GM12878 (cell line): ENCODE data around the gene PLEKHO1. TPM values are rescaled to one million over a fixed set of nuclear protein-coding genes. Genes with fewer than 3 reads are reported as not detected.

ENCODE experiments used
- ATAC-seq: fragments of 200-7000 bp; cut with Tn5 transposase; 3 replicates; pipeline ENCODE4 v1.9.1; 2020; ENCODE audit warnings: mild to moderate bottlenecking, moderate library complexity
- BruUV-seq: library from RNA; stranded (reverse); fragments of 400-500 nt; replicated peaks from 2 replicates; lab custom pipeline; 2021; lab: Mats Ljungman, UMichigan
- CTCF ChIA-PET: fragments of 300-600 bp; sonication (Branson Sonifier 250); formaldehyde crosslinking; extraction: SDS; loops from one replicate; lab custom pipeline; 2021; ENCODE audit warnings: inconsistent platforms; lab: Yijun Ruan, JAX
- POLR2A ChIA-PET: fragments of 350-600 bp; formaldehyde crosslinking; extraction: SDS; loops from one replicate; lab custom pipeline; 2021; ENCODE audit warnings: inconsistent platforms; lab: Charles Lee
- RAD21 ChIA-PET: fragments of 300-600 bp; sonication (Branson Sonifier 250); formaldehyde crosslinking; loops from one replicate; lab custom pipeline; 2023; ENCODE audit warnings: antibody characterized with exemption; ENCODE audit not compliant: unreplicated experiment; lab: Charles Lee
- SMC1A ChIA-PET: fragments of 300-600 bp; sonication (Branson Sonifier 250); formaldehyde crosslinking; loops from one replicate; lab custom pipeline; 2023; ENCODE audit not compliant: unreplicated experiment, uncharacterized antibody; lab: Charles Lee
- DNase-seq: peaks from one replicate; pipeline ENCODE4 v3.0.0-alpha.2; 2011; ENCODE audit warnings: low read depth, low spot score
- FAIRE-seq: peaks from 3 replicates; lab custom pipeline; 2011; peaks lifted over from hg19 to GRCh38; lab: Jason Lieb, UNC
- H2AFZ ChIP-seq: 2 replicates; pipeline ENCODE4 v1.6.0; 2011; ENCODE audit warnings: low read depth, low read length, control low read depth; ENCODE audit not compliant: control insufficient read depth
- H3K27ac ChIP-seq: 2 replicates; pipeline ENCODE4 v1.5.1; 2011; ENCODE audit warnings: control low read depth; ENCODE audit not compliant: control insufficient read depth, insufficient read depth
- H3K27me3 ChIP-seq, 2 experiments: replicated peaks in 1 of 2; 2 replicates each; pipeline versions ENCODE4 v1.6.0 to v1.6.1; 2011; ENCODE audit warnings: low read length in 1 of 2; ENCODE audit not compliant: control insufficient read depth in 2 of 2, insufficient read depth in 2 of 2
- H3K36me3 ChIP-seq, 2 experiments: 2 replicates each; pipeline ENCODE4 v1.5.1; 2011; ENCODE audit warnings: low read length in 1 of 2; ENCODE audit not compliant: control insufficient read depth in 2 of 2, insufficient read depth in 2 of 2
- H3K4me1 ChIP-seq: 2 replicates; pipeline ENCODE4 v1.6.1; 2011; ENCODE audit warnings: mild to moderate bottlenecking, low read length, moderate library complexity, mixed read lengths; ENCODE audit not compliant: control insufficient read depth, insufficient read depth
- H3K4me2 ChIP-seq: 2 replicates; pipeline ENCODE4 v1.6.0; 2011; ENCODE audit warnings: control low read depth; ENCODE audit not compliant: control insufficient read depth, insufficient read depth
- H3K4me3 ChIP-seq: fragments of 200-600 bp; sonication (generic); 2 replicates; pipeline ENCODE4 v1.5.1; 2016
- H3K79me2 ChIP-seq: 2 replicates; pipeline ENCODE4 v1.6.0; 2011; ENCODE audit warnings: low read length; ENCODE audit not compliant: control insufficient read depth, insufficient read depth
- H3K9ac ChIP-seq: 2 replicates; pipeline ENCODE4 v1.8.0; 2011; ENCODE audit warnings: low read length, control low read depth, mixed read lengths; ENCODE audit not compliant: control insufficient read depth, insufficient read depth
- H3K9me3 ChIP-seq: replicated peaks from 3 replicates; pipeline ENCODE4 v1.5.1; 2011; ENCODE audit warnings: mild to moderate bottlenecking, low read length; ENCODE audit not compliant: control insufficient read depth, insufficient read depth
- H4K20me1 ChIP-seq: 2 replicates; pipeline ENCODE4 v1.6.0; 2011; ENCODE audit not compliant: control insufficient read depth, insufficient read depth
- ETV6 ChIP-seq, 2 experiments: fragments of 450-650 bp in 1 of 2; IDR thresholded peaks in 1 of 2; conservative IDR thresholded peaks in 1 of 2; 2 replicates each; pipeline ENCODE4 v1.6.1; 2014; ENCODE audit warnings: antibody characterized with exemption in 1 of 2, borderline replicate concordance in 1 of 2, low read depth in 1 of 2, mild to moderate bottlenecking in 1 of 2, moderate library complexity in 1 of 2
- EZH2 ChIP-seq: IDR thresholded peaks from 2 replicates; pipeline ENCODE4 v1.6.1; 2012; ENCODE audit warnings: low read depth, mild to moderate bottlenecking, control low read depth, inconsistent platforms, low read length, borderline replicate concordance; ENCODE audit not compliant: control insufficient read depth
- IKZF2 ChIP-seq, 2 experiments: fragments of 450-650 bp; IDR thresholded peaks; 2 replicates each; pipeline ENCODE4 v1.6.1; 2017; ENCODE audit warnings: mild to moderate bottlenecking in 2 of 2, moderate library complexity in 2 of 2
- MEF2A ChIP-seq: IDR thresholded peaks from 2 replicates; pipeline ENCODE4 v1.6.1; 2011; ENCODE audit warnings: low read depth, mild to moderate bottlenecking, low read length, moderate library complexity; ENCODE audit not compliant: insufficient read depth
- MEF2B ChIP-seq: fragments of 450-650 bp; IDR thresholded peaks from 2 replicates; pipeline ENCODE4 v1.6.1; 2018; ENCODE audit warnings: mild to moderate bottlenecking, moderate library complexity; ENCODE audit not compliant: partially characterized antibody, poor library complexity, severe bottlenecking
- MTA2 ChIP-seq: fragments of 450-650 bp; IDR thresholded peaks from 2 replicates; pipeline ENCODE4 v1.6.1; 2016; ENCODE audit warnings: low read depth, mild to moderate bottlenecking, moderate library complexity
- NFIC ChIP-seq: IDR thresholded peaks from 2 replicates; pipeline ENCODE4 v1.6.1; 2012; ENCODE audit warnings: low read depth, mild to moderate bottlenecking, inconsistent platforms, low read length, moderate library complexity
- RFX5 ChIP-seq: IDR thresholded peaks from 2 replicates; pipeline ENCODE4 v1.6.1; 2011; ENCODE audit warnings: low read depth, low read length, improper control_type of control experiment
- ZBED1 ChIP-seq: IDR thresholded peaks from 2 replicates; pipeline ENCODE4 v1.6.1; 2016; ENCODE audit warnings: borderline replicate concordance
- ZSCAN29 ChIP-seq: fragments of 450-650 bp; IDR thresholded peaks from 2 replicates; pipeline ENCODE4 v1.6.1; 2017; ENCODE audit warnings: mild to moderate bottlenecking, moderate library complexity
- WGBS: methylation state at CpG from one replicate; pipeline ENCODE4 v1.1.6; 2016; ENCODE audit warnings: low lambda C conversion rate; ENCODE audit not compliant: insufficient replicate concordance, insufficient coverage; ENCODE audit errors: missing lambda C conversion rate; 5-methylcytosine and 5-hydroxymethylcytosine counted together
- in situ Hi-C: fragments of 300-500 bp; cut with MboI; formaldehyde crosslinking; loops from 9 replicates; pipeline ENCODE4 v1.14.3; 2018; ENCODE audit warnings: mixed read lengths
- intact Hi-C: fragments of 100-400 bp; cut with micrococcal nuclease; formaldehyde crosslinking; loops from one replicate; pipeline ENCODE4 v1.14.2; 2022; ENCODE audit not compliant: unreplicated experiment
- polyA plus RNA-seq, 11 experiments: library from polyadenylated mRNA; depleted of rRNA in 4 of 11; unstranded in 6 of 11; stranded (reverse) in 5 of 11; fragments of >200 nt; fragmentation: Nextera tagmentation in 4 of 11; fragmentation: Illumina TruSeq in 1 of 11; extraction: Ambion mirVana in 4 of 11; extraction: Trizol in 1 of 11; gene quantifications; 1 replicate in 1 of 11; 2 replicates in 10 of 11; pipeline versions ENCODE4 v1.2.1 to v1.2.3, GENCODE V29; 2011 to 2016; ENCODE audit warnings: inconsistent platforms in 2 of 11, missing spikeins in 2 of 11, low read depth in 1 of 11
- total RNA-seq, 4 experiments: library from RNA; depleted of rRNA in 3 of 4; stranded (reverse); fragments of >200 nt in 3 of 4; fragmentation: Illumina TruSeq in 1 of 4; extraction: Trizol in 1 of 4; gene quantifications; 2 replicates each; pipeline versions ENCODE4 v1.2.1 to v1.2.3, GENCODE V29; 2013 to 2021
- TF ChIP-seq, protein P1 (sequence below): IDR thresholded peaks from 2 replicates; pipeline ENCODE4 v1.6.1; 2012; ENCODE audit warnings: low read depth, low read length, improper control_type of control experiment
- TF ChIP-seq, protein P2 (sequence below): fragments of 450-650 bp; IDR thresholded peaks from 2 replicates; pipeline ENCODE4 v1.6.1; 2017; ENCODE audit warnings: mild to moderate bottlenecking, moderate library complexity

Gene PLEKHO1
- total and polyA plus RNA-seq, 10 of the 15 experiments (the other 5 are each of a cell fraction or from before 2014, with no cell fraction given), result 5.3 to 184 (median 88.8) TPM

- TF ChIP-seq EZH2 (no peak), ETV6 (conservative IDR thresholded peaks at IDR 0.05 in 1 of 2, IDR thresholded peaks at IDR 0.05 in 1 of 2; ENCODE audit: borderline replicate concordance in 1 of 2, low read depth in 1 of 2) (no peak), RFX5 (no peak), IKZF2 (IDR thresholded peaks at IDR 0.05) (no peak), ZBED1 (no peak), MEF2B (no peak), ZSCAN29 (no peak)
- ChIA-PET RAD21 (no interaction called here), POLR2A (interaction anchor here (0.6 kb wide), 1 partner anchor 14 kb away, joined by 3 read pairs; no protein-coding TSS in a partner anchor), CTCF (interaction anchor here (0.6 to 1.3 kb wide), 3 partner anchors 44 to 104 kb away, joined by 3 to 5 read pairs (median 3); no protein-coding TSS in a partner anchor), SMC1A (no interaction called here)
- H3K4me1 ChIP-seq, result peaks cover 8% of the 10 kb centered on the region; the same call in 1 of the 2 replicates
- in situ Hi-C loops, result no loop called here
- no TSS peak for BruUV-seq
- no peak overlapping the region for H3K27ac ChIP-seq
- H3K27me3 ChIP-seq, result no peaks in the 10 kb centered on the region
- no peak; the same call in 2 of the 3 replicates for ATAC-seq
- no peak for DNase-seq
- no peak for FAIRE-seq
- no peaks in the 10 kb centered on the region for H3K36me3 ChIP-seq
- no peaks in the 10 kb centered on the region for H3K9me3 ChIP-seq
- no peak overlapping the region for H3K4me3 ChIP-seq
- intact Hi-C loops, result no loop called here
- H2AFZ ChIP-seq, result no peak overlapping the region
- 38% methylated on average over 5 of the region's 5 CpGs for WGBS
- no peak overlapping the region for H3K4me2 ChIP-seq
- H4K20me1 ChIP-seq, result no peaks in the 10 kb centered on the region
- H3K79me2 ChIP-seq, result no peaks in the 10 kb centered on the region
- no peak overlapping the region for H3K9ac ChIP-seq
Measured at GRCh38 chr1:150138044-150138443, 11.7 kb upstream of the PLEKHO1 start.

DNA sequence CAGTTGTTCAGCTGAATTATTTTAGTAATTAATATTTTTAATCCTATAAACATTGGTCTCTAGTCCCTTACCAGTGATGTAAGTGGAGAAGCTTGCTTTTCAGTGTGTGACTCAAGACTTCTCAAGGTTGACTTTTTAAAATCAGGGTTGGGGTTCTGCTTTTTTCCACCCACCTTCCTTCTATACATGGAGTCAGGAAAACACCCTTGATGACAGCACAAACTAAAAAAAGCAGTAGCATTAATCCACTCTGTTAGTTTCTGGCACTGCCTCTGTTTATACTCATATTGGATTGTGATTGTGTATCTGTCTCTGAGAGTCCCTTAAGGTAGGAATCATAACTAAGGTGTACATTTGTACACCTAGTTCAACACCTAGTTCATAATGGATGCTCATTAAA is 8.3 kb upstream of the PLEKHO1 start:
- ATAC-seq (peak; percentile 31; the same call in 2 of the 3 replicates), FAIRE-seq (no peak), DNase-seq (no peak)
- ChIA-PET RAD21 (interaction anchor here (0.8 to 1.1 kb wide), 4 partner anchors 17 to 68 kb away, joined by 3 to 5 read pairs (median 4); no protein-coding TSS in a partner anchor), SMC1A (interaction anchor here (1.0 to 2.0 kb wide), 8 partner anchors 9 to 51 kb away, joined by 3 to 6 read pairs (median 4); no protein-coding TSS in a partner anchor), POLR2A (interaction anchor here (0.8 to 1.0 kb wide), 4 partner anchors 8 to 66 kb away, joined by 3 to 4 read pairs (median 3); partner anchors contain the start of gene PLEKHO1), CTCF (interaction anchor here (0.7 to 2.4 kb wide), 11 partner anchors 9 to 115 kb away, joined by 3 to 10 read pairs (median 3); no protein-coding TSS in a partner anchor)
- Histone ChIP-seq H3K9ac (no peak overlapping the region), H3K4me1 (peaks cover 12% of the 10 kb centered on the region), H3K36me3 (no peaks in the 10 kb centered on the region), H3K9me3 (no peaks in the 10 kb centered on the region), H3K4me3 (no peak overlapping the region), H3K4me2 (no peak overlapping the region), H3K27me3 (no peaks in the 10 kb centered on the region), H4K20me1 (no peaks in the 10 kb centered on the region), H2AFZ (no peak overlapping the region), H3K79me2 (no peaks in the 10 kb centered on the region), H3K27ac (peak overlapping the region; percentile 1; the same call in 1 of the 2 replicates)
- intact Hi-C loops (no loop called here), in situ Hi-C loops (no loop called here)
- BruUV-seq, result no TSS peak
- TF ChIP-seq MEF2A (peak; percentile 71; the same call in 1 of the 2 replicates), MTA2 (no peak), NFIC (peak; percentile 41; the same call in 1 of the 2 replicates)
- TF ChIP-seq, protein P1, sequence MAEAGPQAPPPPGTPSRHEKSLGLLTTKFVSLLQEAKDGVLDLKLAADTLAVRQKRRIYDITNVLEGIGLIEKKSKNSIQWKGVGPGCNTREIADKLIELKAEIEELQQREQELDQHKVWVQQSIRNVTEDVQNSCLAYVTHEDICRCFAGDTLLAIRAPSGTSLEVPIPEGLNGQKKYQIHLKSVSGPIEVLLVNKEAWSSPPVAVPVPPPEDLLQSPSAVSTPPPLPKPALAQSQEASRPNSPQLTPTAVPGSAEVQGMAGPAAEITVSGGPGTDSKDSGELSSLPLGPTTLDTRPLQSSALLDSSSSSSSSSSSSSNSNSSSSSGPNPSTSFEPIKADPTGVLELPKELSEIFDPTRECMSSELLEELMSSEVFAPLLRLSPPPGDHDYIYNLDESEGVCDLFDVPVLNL, result no peak
- TF ChIP-seq, protein P2, sequence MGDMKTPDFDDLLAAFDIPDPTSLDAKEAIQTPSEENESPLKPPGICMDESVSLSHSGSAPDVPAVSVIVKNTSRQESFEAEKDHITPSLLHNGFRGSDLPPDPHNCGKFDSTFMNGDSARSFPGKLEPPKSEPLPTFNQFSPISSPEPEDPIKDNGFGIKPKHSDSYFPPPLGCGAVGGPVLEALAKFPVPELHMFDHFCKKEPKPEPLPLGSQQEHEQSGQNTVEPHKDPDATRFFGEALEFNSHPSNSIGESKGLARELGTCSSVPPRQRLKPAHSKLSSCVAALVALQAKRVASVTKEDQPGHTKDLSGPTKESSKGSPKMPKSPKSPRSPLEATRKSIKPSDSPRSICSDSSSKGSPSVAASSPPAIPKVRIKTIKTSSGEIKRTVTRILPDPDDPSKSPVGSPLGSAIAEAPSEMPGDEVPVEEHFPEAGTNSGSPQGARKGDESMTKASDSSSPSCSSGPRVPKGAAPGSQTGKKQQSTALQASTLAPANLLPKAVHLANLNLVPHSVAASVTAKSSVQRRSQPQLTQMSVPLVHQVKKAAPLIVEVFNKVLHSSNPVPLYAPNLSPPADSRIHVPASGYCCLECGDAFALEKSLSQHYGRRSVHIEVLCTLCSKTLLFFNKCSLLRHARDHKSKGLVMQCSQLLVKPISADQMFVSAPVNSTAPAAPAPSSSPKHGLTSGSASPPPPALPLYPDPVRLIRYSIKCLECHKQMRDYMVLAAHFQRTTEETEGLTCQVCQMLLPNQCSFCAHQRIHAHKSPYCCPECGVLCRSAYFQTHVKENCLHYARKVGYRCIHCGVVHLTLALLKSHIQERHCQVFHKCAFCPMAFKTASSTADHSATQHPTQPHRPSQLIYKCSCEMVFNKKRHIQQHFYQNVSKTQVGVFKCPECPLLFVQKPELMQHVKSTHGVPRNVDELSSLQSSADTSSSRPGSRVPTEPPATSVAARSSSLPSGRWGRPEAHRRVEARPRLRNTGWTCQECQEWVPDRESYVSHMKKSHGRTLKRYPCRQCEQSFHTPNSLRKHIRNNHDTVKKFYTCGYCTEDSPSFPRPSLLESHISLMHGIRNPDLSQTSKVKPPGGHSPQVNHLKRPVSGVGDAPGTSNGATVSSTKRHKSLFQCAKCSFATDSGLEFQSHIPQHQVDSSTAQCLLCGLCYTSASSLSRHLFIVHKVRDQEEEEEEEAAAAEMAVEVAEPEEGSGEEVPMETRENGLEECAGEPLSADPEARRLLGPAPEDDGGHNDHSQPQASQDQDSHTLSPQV, result no peak
